GM19328 (cell line): ENCODE results near the gene MMP15.
"Not testable (repeated sequence)": the region's sequence is repeated elsewhere in the genome, so short reads cannot be mapped to it uniquely, and the experiment has no call there.

Experiments
- ATAC-seq: cut with Tn5 transposase; IDR thresholded peaks from one replicate; pipeline ENCODE4 v1.9.1; 2021; ENCODE audit warnings: mild to moderate bottlenecking, moderate library complexity; ENCODE audit not compliant: unreplicated experiment

MMP15 gene

GRCh38 chr16:58047557-58048348 is 22.2 kb downstream of the MMP15 start:
- ATAC-seq, result no peak

- no peak for ATAC-seq
Observed at GRCh38 chr16:58048494-58049231, 23.1 kb downstream of the MMP15 start.

GRCh38 chr16:58049232-58050185 is 24.0 kb downstream of the MMP15 start:
- no peak for ATAC-seq

GRCh38 chr16:58051296-58051695 is 25.7 kb downstream of the MMP15 start:
- ATAC-seq, result no peak

GRCh38 chr16:58051821-58052603 is 26.5 kb downstream of the MMP15 start:
- ATAC-seq, result no peak

GRCh38 chr16:58053682-58054005 is 28.1 kb downstream of the MMP15 start:
- no peak for ATAC-seq

GRCh38 chr16:58054289-58054688 is 28.7 kb downstream of the MMP15 start:
- ATAC-seq, result no peak

GRCh38 chr16:58056580-58056979 is 31.0 kb downstream of the MMP15 start:
- no peak for ATAC-seq

- no peak for ATAC-seq
Observed at GRCh38 chr16:58057121-58057520, 31.6 kb downstream of the MMP15 start.

GRCh38 chr16:58057784-58058183 is 32.2 kb downstream of the MMP15 start:
- no peak for ATAC-seq

- ATAC-seq, result no peak
Observed at GRCh38 chr16:58062821-58063220, 37.3 kb downstream of the MMP15 start.

GRCh38 chr16:58063377-58064076 is 38.0 kb downstream of the MMP15 start:
- no peak for ATAC-seq

GRCh38 chr16:58070585-58070984 is 45.0 kb downstream of the MMP15 start:
- no peak for ATAC-seq

- not testable (repeated sequence) for ATAC-seq
Observed at GRCh38 chr16:58072134-58072533, 46.6 kb downstream of the MMP15 start.

- not testable (repeated sequence) for ATAC-seq
Observed at GRCh38 chr16:58073086-58073485, 47.5 kb downstream of the MMP15 start.

GRCh38 chr16:58074657-58075056 is 49.1 kb downstream of the MMP15 start:
- no peak for ATAC-seq

GRCh38 chr16:58076514-58076913 is 51.0 kb downstream of the MMP15 start:
- ATAC-seq, result no peak

- ATAC-seq, result no peak
Observed at GRCh38 chr16:58077796-58078195, 52.2 kb downstream of the MMP15 start.

GRCh38 chr16:58080657-58081056 is 55.1 kb downstream of the MMP15 start:
- ATAC-seq, result not testable (repeated sequence)

GRCh38 chr16:58082381-58082780 is 56.8 kb downstream of the MMP15 start:
- no peak for ATAC-seq
